Prostate gland (tissue), 2 donors: ENCODE measurements around the gene SAMD5. TPM values are rescaled to one million over a fixed set of nuclear protein-coding genes. Genes with fewer than 3 reads are reported as not detected.

Source experiments
- DNase-seq: peaks from one replicate; pipeline ENCODE4 v3.0.0-alpha.2; 2019; ENCODE audit warnings: low spot score
- H3K27ac ChIP-seq, 2 donors: fragments of 200-600 bp; sonication (generic); 2 replicates each; pipeline ENCODE4 v1.5.1; 2017 to 2019
- H3K27me3 ChIP-seq: fragments of 200-600 bp; sonication (generic); replicated peaks from 2 replicates; pipeline ENCODE4 v1.5.1; 2019; ENCODE audit not compliant: insufficient read depth
- H3K36me3 ChIP-seq, 2 donors: fragments of 200-600 bp; sonication (generic); 1 replicate in 1 of 2; 2 replicates in 1 of 2; pipeline versions ENCODE4 v1.5.1 to v1.8.1; 2017 to 2019
- H3K4me1 ChIP-seq: fragments of 200-600 bp; sonication (generic); replicated peaks from 2 replicates; pipeline ENCODE4 v1.5.1; 2019
- H3K4me3 ChIP-seq, 2 donors: fragments of 200-600 bp; sonication (generic); 2 replicates each; pipeline ENCODE4 v1.5.1; 2017 to 2019
- H3K9me3 ChIP-seq: fragments of 200-600 bp; sonication (generic); 2 replicates; pipeline ENCODE4 v1.5.1; 2017
- POLR2A ChIP-seq: fragments of 450-650 bp; IDR thresholded peaks from one replicate; pipeline ENCODE4 v1.6.1; 2016; ENCODE audit warnings: antibody characterized with exemption, mild to moderate bottlenecking
- POLR2AphosphoS5 ChIP-seq: sonication (generic); formaldehyde crosslinking; IDR thresholded peaks from one replicate; pipeline ENCODE4 v1.6.1; 2017; ENCODE audit warnings: antibody characterized with exemption
- WGBS: methylation state at CpG from one replicate; pipeline ENCODE4 v1.1.5; 2018; 5-methylcytosine and 5-hydroxymethylcytosine counted together
- intact Hi-C: fragments of 100-400 bp; cut with DNase I; formaldehyde crosslinking; loops from one replicate; pipeline ENCODE4 v1.14.2; 2022
- total RNA-seq, 2 donors: library from RNA; depleted of rRNA; stranded (reverse); fragments of >200 nt; gene quantifications; one replicate each; pipeline ENCODE4 v1.1.0, GENCODE V29; 2016
- TF ChIP-seq, protein P1 (sequence below), 4 experiments: fragments of 200-600 bp in 2 of 4; fragments of 450-650 bp in 2 of 4; sonication (generic) in 2 of 4; IDR thresholded peaks; 1 replicate in 3 of 4; 2 replicates in 1 of 4; pipeline ENCODE4 v1.5.1; 2016 to 2019; ENCODE audit warnings: antibody characterized with exemption in 4 of 4, mild to moderate bottlenecking in 2 of 4, moderate library complexity in 2 of 4

Gene SAMD5
- total RNA-seq, 2 donors from 2014 or later: 2.2 to 17.0 TPM

DNA sequence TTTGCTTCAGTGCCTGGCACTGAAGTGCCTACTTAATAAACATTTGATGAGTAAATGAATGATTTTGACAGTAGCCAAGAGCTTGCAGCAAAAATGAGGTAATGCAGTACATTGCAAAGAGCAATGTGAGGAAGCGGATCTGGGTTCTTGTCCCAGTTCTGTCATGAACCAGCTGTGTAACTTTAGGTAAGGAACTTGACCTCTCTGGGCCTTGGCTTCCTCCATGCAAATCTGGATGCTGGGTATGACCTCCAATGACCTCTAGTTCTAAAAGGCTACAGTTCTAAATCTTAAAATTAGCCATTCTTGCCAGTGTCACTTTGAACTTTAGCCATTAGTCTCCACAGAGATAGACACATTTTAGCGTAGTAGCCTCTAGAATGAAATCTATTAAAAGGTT is 3.6 kb upstream of the SAMD5 start:
- TF ChIP-seq, protein P1, sequence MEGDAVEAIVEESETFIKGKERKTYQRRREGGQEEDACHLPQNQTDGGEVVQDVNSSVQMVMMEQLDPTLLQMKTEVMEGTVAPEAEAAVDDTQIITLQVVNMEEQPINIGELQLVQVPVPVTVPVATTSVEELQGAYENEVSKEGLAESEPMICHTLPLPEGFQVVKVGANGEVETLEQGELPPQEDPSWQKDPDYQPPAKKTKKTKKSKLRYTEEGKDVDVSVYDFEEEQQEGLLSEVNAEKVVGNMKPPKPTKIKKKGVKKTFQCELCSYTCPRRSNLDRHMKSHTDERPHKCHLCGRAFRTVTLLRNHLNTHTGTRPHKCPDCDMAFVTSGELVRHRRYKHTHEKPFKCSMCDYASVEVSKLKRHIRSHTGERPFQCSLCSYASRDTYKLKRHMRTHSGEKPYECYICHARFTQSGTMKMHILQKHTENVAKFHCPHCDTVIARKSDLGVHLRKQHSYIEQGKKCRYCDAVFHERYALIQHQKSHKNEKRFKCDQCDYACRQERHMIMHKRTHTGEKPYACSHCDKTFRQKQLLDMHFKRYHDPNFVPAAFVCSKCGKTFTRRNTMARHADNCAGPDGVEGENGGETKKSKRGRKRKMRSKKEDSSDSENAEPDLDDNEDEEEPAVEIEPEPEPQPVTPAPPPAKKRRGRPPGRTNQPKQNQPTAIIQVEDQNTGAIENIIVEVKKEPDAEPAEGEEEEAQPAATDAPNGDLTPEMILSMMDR (IDR thresholded peaks at IDR 0.05): no peak
- TF ChIP-seq POLR2A (no peak), POLR2AphosphoS5 (no peak)
- intact Hi-C loops: no loop called here
- Histone ChIP-seq H3K4me3 (no peak overlapping the region), H3K4me1 (no peaks in the 10 kb centered on the region), H3K27ac (no peak overlapping the region), H3K9me3 (no peaks in the 10 kb centered on the region), H3K36me3 (no peaks in the 10 kb centered on the region), H3K27me3 (no peaks in the 10 kb centered on the region)
- 100% methylated on average over 2 of the region's 2 CpGs for WGBS
- DNase-seq: no peak

DNA sequence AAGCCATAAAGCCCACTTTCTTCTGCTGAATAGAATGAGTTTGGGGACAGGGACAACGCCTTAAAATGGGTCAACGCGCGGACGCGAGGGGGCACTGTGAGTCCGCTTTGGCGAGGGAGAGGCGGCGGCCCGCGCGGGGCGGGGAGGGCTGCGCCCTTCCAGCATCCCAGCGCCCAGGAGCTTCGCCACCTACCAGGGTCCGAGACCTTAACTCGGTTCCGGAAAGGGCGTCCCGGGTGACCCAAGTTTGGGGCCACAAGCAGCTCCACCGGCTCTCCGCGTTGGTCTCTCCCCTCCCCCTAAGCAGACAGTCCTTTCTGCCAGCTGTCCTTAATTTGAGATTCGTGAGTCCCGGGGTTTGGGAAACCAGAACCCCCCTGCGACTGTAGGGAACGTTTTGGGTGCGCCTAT is 1.8 kb upstream of the SAMD5 start:
- peak overlapping the region; percentile 38 to 48 for H3K4me3 ChIP-seq
- no peaks in the 10 kb centered on the region for H3K27me3 ChIP-seq
- no peaks in the 10 kb centered on the region for H3K9me3 ChIP-seq
- no peak overlapping the region for H3K27ac ChIP-seq
- WGBS: 3% methylated on average over 29 of the region's 30 CpGs
- TF ChIP-seq, protein P1 (IDR thresholded peaks at IDR 0.05): peak; percentile 41 to 84 (median 72)
- TF ChIP-seq POLR2A: no peak
- H3K36me3 ChIP-seq: no peaks in the 10 kb centered on the region
- intact Hi-C loops: loop anchor here (2.0 kb wide), 1 partner anchor 660 kb away; no protein-coding TSS in a partner anchor
- no peaks in the 10 kb centered on the region for H3K4me1 ChIP-seq
- peak; percentile 65 for DNase-seq

DNA sequence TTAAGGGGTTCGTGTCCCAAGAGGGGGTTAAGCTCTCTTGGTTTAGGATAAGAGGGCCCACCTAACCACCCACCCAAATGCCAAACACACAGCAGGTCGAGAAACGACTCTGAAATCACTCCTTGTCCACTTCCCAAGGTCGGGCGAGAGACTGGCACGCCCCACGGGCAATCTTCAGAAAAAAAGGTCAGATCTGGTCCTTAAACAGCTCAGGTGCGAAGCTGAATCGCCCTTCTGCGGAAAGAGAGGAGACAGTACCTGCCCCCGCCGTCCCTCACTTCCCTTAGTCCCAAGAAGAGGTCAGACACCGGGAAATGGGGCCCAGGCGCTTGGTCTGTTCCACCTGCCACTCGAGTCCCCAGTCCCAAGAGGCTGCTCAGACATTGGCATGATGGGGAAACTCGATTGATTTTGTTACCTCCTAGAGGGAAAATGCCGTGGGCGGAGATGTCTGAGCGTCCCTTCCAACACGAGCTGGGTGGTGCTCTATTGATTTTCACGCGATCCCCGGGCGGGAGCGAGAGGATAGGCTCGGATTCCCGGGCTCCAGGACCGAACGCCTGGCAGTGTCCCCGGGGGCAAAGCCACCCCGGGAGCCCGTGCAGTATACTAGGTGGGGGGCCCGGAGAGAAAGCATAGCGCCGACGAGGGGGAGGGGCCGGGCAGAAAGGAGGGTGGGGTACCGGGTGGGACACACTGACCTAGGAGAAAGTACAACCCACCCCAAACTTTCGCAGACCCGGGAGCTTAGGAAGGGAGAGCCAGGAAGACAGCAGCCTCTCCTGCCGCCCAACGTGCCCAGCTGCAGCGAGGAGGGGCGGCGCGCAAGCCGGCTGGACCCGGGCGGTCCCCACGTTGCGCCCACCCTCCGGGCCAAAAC is 1.1 kb upstream of the SAMD5 start:
- peak overlapping the region in 1 of 2 donors; percentile 48 for H3K27ac ChIP-seq
- 2% methylated on average over 47 of the region's 52 CpGs for WGBS
- no peak for DNase-seq
- H3K36me3 ChIP-seq: no peaks in the 10 kb centered on the region
- peak overlapping the region; percentile 38 to 48 for H3K4me3 ChIP-seq
- H3K27me3 ChIP-seq: no peaks in the 10 kb centered on the region
- no peaks in the 10 kb centered on the region for H3K4me1 ChIP-seq
- intact Hi-C loops: loop anchor here (2.0 kb wide), 1 partner anchor 659 kb away; no protein-coding TSS in a partner anchor
- TF ChIP-seq POLR2AphosphoS5: no peak
- TF ChIP-seq POLR2A: no peak
- TF ChIP-seq, protein P1 (IDR thresholded peaks at IDR 0.05): no peak
- no peaks in the 10 kb centered on the region for H3K9me3 ChIP-seq

DNA sequence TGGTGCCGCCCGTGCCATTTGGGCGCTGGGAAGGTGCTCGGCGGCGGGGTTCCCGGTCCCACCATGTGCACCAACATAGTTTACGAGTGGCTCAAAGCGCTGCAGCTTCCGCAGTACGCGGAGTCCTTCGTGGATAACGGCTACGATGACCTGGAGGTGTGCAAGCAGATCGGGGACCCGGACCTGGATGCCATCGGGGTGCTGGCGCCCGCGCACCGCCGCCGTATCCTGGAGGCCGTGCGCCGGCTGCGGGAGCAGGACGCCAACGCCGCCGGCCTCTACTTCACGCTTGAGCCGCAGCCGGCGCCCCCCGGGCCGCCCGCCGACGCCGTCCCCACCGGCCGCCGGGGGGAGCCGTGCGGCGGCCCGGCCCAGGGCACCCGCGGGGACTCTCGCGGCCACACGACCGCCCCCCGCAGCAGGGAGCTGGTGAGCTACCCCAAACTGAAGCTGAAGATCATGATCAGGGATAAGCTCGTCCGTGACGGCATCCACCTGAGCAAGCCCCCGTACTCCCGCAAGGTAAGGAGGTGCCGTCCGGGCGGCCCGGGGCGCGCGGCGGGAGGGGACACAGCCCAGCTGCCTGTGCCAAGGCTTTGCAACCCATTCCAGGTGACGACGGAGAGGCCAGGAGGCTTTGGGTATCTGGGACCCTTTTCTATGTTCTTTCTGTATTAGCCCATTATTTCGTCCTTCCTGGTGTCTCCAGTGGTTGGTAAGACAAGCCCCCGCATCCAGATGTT is 547 bp downstream of the SAMD5 start:
- H3K27ac ChIP-seq: peak overlapping the region in 1 of 2 donors; percentile 48
- no peaks in the 10 kb centered on the region for H3K9me3 ChIP-seq

More for the DNA sequence above, 547 bp downstream of the SAMD5 start:
- DNase-seq: no peak
- TF ChIP-seq POLR2AphosphoS5 (no peak), POLR2A (no peak)
- TF ChIP-seq, protein P1 (IDR thresholded peaks at IDR 0.05): no peak
- H3K4me1 ChIP-seq: no peaks in the 10 kb centered on the region
- no peaks in the 10 kb centered on the region for H3K27me3 ChIP-seq
- H3K36me3 ChIP-seq: no peaks in the 10 kb centered on the region
- WGBS: under 1% methylated on average over 13 of the region's 73 CpGs
- intact Hi-C loops: no loop called here
- H3K4me3 ChIP-seq: peak overlapping the region; percentile 38 to 48
